CD4-positive, alpha-beta T cell (primary cell): ENCODE data around the gene RPL7A. TPM values are rescaled to one million over a fixed set of nuclear protein-coding genes. Genes with fewer than 3 reads are reported as not detected.

Experiments used
- ATAC-seq: fragments of 200-7000 bp; cut with Tn5 transposase; one replicate; pipeline ENCODE4 v1.10.0; 2022; ENCODE audit warnings: mild to moderate bottlenecking; ENCODE audit not compliant: poor library complexity
- CTCF ChIA-PET: fragments of 350-600 bp; sonication (Branson Sonifier 250); formaldehyde crosslinking; loops from one replicate; lab custom pipeline; 2021; ENCODE audit warnings: antibody characterized with exemption, inconsistent platforms; lab: Charles Lee
- POLR2A ChIA-PET: fragments of 350-600 bp; sonication (Branson Sonifier 250); formaldehyde crosslinking; loops from one replicate; lab custom pipeline; 2021; ENCODE audit warnings: antibody characterized with exemption, inconsistent platforms; lab: Charles Lee
- DNase-seq, 14 experiments: peaks; one replicate each; pipeline ENCODE4 v3.0.0-alpha.2; 2013 to 2020; ENCODE audit warnings: mixed read lengths in 2 of 14
- H3K27ac ChIP-seq, 2 donors: one replicate each; pipeline versions ENCODE4 v1.5.1 to v1.7.0; 2013; ENCODE audit warnings: low read length in 2 of 2, low read depth in 1 of 2, mild to moderate bottlenecking in 1 of 2
- H3K27me3 ChIP-seq, 2 experiments: 1 replicate in 1 of 2; 2 replicates in 1 of 2; pipeline versions ENCODE4 v1.6.1 to v1.7.0; 2013; ENCODE audit warnings: low read length in 2 of 2, control low read depth in 1 of 2, mild to moderate bottlenecking in 1 of 2, moderate library complexity in 1 of 2; ENCODE audit not compliant: insufficient read depth in 2 of 2, control insufficient read depth in 1 of 2
- H3K36me3 ChIP-seq: one replicate; pipeline ENCODE4 v1.6.1; 2013; ENCODE audit warnings: low read length, control low read depth; ENCODE audit not compliant: insufficient read depth
- H3K4me1 ChIP-seq: one replicate; pipeline ENCODE4 v1.6.1; 2013; ENCODE audit warnings: low read length, control low read depth; ENCODE audit not compliant: insufficient read depth
- H3K4me3 ChIP-seq: one replicate; pipeline ENCODE4 v1.5.1; 2013; ENCODE audit warnings: mild to moderate bottlenecking, low read length, moderate library complexity
- H3K9me3 ChIP-seq, 2 experiments: 1 replicate in 1 of 2; 2 replicates in 1 of 2; pipeline versions ENCODE4 v1.6.1 to v1.7.0; 2013; ENCODE audit warnings: low read length in 2 of 2, mild to moderate bottlenecking in 2 of 2, control low read depth in 1 of 2, moderate library complexity in 1 of 2; ENCODE audit not compliant: control insufficient read depth in 1 of 2, insufficient read depth in 1 of 2
- H3K27ac Mint-ChIP-seq: one replicate; pipeline ENCODE4 v1.8.0; 2020; ENCODE audit warnings: mixed read lengths
- H3K27me3 Mint-ChIP-seq: one replicate; pipeline ENCODE4 v1.8.0; 2021; ENCODE audit warnings: mixed read lengths
- H3K36me3 Mint-ChIP-seq: one replicate; pipeline ENCODE4 v1.8.0; 2021; ENCODE audit warnings: low read depth, mixed read lengths
- H3K4me1 Mint-ChIP-seq: one replicate; pipeline ENCODE4 v1.8.0; 2021; ENCODE audit warnings: low read depth, mixed read lengths
- H3K4me3 Mint-ChIP-seq: one replicate; pipeline ENCODE4 v1.8.0; 2020; ENCODE audit warnings: mild to moderate bottlenecking, mixed read lengths
- H3K9me3 Mint-ChIP-seq: one replicate; pipeline ENCODE4 v1.8.0; 2020; ENCODE audit warnings: mixed read lengths
- intact Hi-C, 2 experiments: fragments of 100-400 bp; cut with DNase I in 1 of 2; cut with micrococcal nuclease in 1 of 2; formaldehyde crosslinking; loops; one replicate each; pipeline versions ENCODE4 v1.15.1 to v1.9.0; 2023 to 2025; cut with DNase I, micrococcal nuclease
- total RNA-seq, 174 experiments: library from RNA in 2 of 174; stranded (reverse) in 2 of 174; gene quantifications; one replicate each; pipeline ENCODE4 v1.2.3 and lab custom pipeline; 2021 to 2026
- TF ChIP-seq, protein P1 (sequence below): fragments of 200-600 bp; IDR thresholded peaks from one replicate; pipeline ENCODE4 v1.8.0; 2022; ENCODE audit warnings: antibody characterized with exemption, mild to moderate bottlenecking

Gene RPL7A
- total RNA-seq, 2 experiments from 2014 or later, result 2,613 to 2,686 TPM

DNA sequence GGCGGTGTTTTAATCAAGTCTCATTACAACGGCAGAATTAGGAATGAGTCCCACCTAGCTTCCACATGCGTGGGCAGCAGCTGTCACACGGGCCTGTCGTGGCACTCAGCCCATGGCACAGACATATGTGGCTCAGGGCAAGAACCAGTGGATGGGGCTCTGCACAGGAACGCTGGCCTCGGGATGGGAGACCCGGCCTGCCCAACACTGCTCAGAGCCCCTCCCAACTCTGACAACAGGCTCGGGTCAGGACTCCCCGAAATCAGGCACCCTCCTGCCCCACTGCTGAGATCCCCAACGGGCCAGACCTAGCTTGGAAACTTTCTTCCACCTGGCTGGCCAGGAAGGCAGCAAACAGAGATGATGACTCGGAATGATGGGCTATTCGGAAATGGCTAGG, 7.1 kb upstream of the RPL7A start:
- ChIA-PET CTCF (interaction anchor here (1.2 kb wide), 1 partner anchor 146 kb away, joined by 3 read pairs; no protein-coding TSS in a partner anchor), POLR2A (interaction anchor here (0.9 kb wide), 1 partner anchor 9 kb away, joined by 3 read pairs; no protein-coding TSS in a partner anchor)
- no peak for DNase-seq
- Mint-ChIP-seq H3K36me3 (peaks cover 45% of the 10 kb centered on the region), H3K27ac (peak overlapping the region; percentile 47), H3K27me3 (no peaks in the 10 kb centered on the region), H3K4me3 (peak overlapping the region; percentile 23), H3K9me3 (no peaks in the 10 kb centered on the region), H3K4me1 (peaks cover 23% of the 10 kb centered on the region)
- H3K4me3 ChIP-seq, result no peak overlapping the region
- H3K36me3 ChIP-seq, result peaks cover 54% of the 10 kb centered on the region
- no peaks in the 10 kb centered on the region for H3K9me3 ChIP-seq
- H3K4me1 ChIP-seq, result peaks cover 38% of the 10 kb centered on the region
- intact Hi-C loops, result loop anchor here in 1 of 2 experiments (10.0 kb wide), 1 partner anchor 936 kb away; the partner anchor contains the start of gene TTF1
- H3K27ac ChIP-seq, result no peak overlapping the region
- ATAC-seq, result no peak
- TF ChIP-seq, protein P1, sequence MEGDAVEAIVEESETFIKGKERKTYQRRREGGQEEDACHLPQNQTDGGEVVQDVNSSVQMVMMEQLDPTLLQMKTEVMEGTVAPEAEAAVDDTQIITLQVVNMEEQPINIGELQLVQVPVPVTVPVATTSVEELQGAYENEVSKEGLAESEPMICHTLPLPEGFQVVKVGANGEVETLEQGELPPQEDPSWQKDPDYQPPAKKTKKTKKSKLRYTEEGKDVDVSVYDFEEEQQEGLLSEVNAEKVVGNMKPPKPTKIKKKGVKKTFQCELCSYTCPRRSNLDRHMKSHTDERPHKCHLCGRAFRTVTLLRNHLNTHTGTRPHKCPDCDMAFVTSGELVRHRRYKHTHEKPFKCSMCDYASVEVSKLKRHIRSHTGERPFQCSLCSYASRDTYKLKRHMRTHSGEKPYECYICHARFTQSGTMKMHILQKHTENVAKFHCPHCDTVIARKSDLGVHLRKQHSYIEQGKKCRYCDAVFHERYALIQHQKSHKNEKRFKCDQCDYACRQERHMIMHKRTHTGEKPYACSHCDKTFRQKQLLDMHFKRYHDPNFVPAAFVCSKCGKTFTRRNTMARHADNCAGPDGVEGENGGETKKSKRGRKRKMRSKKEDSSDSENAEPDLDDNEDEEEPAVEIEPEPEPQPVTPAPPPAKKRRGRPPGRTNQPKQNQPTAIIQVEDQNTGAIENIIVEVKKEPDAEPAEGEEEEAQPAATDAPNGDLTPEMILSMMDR, result no peak
- H3K27me3 ChIP-seq, result no peaks in the 10 kb centered on the region

DNA sequence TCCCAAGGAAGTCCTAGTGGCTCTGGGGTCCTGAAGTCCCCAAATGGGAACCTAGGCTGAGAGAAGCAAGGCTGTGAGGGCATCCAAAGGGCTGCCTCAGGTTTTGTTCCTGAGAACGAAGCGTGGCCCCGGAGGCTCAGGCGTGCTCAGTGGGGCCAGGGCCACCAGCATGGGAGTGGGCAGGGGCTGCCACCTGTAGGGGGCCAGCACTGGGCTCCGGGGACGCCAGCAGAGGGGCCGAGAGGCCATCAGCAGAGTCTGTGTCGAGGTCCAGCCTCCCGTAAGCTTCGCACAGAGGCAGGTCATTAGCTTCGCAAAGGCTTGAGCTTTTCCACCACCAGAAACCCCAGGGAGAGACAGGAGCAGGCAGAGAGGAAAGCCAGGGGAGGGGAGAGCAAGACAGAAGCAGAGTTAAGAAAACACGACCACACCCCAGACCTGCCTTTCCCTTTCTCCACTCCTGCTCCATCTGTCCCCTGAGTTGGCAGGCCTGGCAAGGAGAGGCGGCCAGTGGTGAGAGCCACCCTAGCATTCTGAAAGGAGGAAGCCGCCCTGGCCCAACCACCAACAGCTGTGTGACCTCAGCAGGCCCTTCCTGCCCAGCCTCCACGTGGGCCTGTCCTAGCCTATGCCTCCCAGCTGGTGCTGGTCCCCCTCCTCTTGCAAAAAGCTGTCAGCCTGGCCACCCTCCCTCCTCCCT, 6.5 kb upstream of the RPL7A start:
- Histone ChIP-seq H3K4me3 (no peak overlapping the region), H3K9me3 (no peaks in the 10 kb centered on the region), H3K27ac (no peak overlapping the region), H3K4me1 (peaks cover 40% of the 10 kb centered on the region), H3K27me3 (no peaks in the 10 kb centered on the region), H3K36me3 (peaks cover 57% of the 10 kb centered on the region)
- no peak for ATAC-seq
- ChIA-PET POLR2A (interaction anchor here (0.9 kb wide), 1 partner anchor 9 kb away, joined by 3 read pairs; no protein-coding TSS in a partner anchor), CTCF (no interaction called here)
- H3K4me1 Mint-ChIP-seq, result peaks cover 23% of the 10 kb centered on the region
- no peak overlapping the region for H3K27ac Mint-ChIP-seq
- intact Hi-C loops, result loop anchor here in 1 of 2 experiments (10.0 kb wide), 1 partner anchor 937 kb away; the partner anchor contains the start of gene TTF1
- peak in 1 of 14 experiments; percentile 39 for DNase-seq
- H3K36me3 Mint-ChIP-seq, result peaks cover 47% of the 10 kb centered on the region
- no peaks in the 10 kb centered on the region for H3K27me3 Mint-ChIP-seq
- TF ChIP-seq, protein P1, result no peak
- H3K9me3 Mint-ChIP-seq, result no peaks in the 10 kb centered on the region
- no peak overlapping the region for H3K4me3 Mint-ChIP-seq

DNA sequence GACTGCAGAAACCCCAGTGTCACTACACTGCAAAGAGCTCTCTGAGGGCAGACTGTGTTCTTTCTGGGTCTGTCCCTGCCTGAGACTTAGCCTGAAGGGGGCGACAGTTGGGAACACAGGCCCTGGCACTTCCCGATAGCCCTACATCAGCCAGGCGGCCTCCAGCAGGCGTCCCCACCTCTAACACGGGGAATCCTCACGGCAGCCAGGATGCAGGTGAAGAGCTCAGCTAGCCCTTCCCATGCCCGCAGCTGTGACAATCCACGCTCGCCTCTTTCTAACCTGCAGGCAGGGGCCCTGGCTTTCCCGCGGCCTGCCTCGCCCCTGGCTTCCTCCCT, 6.0 kb upstream of the RPL7A start:
- Mint-ChIP-seq H3K4me1 (peaks cover 28% of the 10 kb centered on the region), H3K36me3 (peaks cover 52% of the 10 kb centered on the region), H3K27me3 (no peaks in the 10 kb centered on the region), H3K27ac (no peak overlapping the region), H3K9me3 (no peaks in the 10 kb centered on the region), H3K4me3 (no peak overlapping the region)
- H3K9me3 ChIP-seq, result no peaks in the 10 kb centered on the region
- peaks cover 57% of the 10 kb centered on the region for H3K36me3 ChIP-seq
- POLR2A ChIA-PET, result interaction anchor here (0.9 kb wide), 1 partner anchor 8 kb away, joined by 3 read pairs; no protein-coding TSS in a partner anchor
- intact Hi-C loops, result loop anchor here in 1 of 2 experiments (10.0 kb wide), 1 partner anchor 937 kb away; the partner anchor contains the start of gene TTF1
- no peak overlapping the region for H3K4me3 ChIP-seq
- DNase-seq, result no peak
- H3K27me3 ChIP-seq, result no peaks in the 10 kb centered on the region
- CTCF ChIA-PET, result no interaction called here
- peaks cover 40% of the 10 kb centered on the region for H3K4me1 ChIP-seq
- TF ChIP-seq, protein P1, result no peak
- no peak for ATAC-seq
- H3K27ac ChIP-seq, result no peak overlapping the region
